Smooth muscle cell (in vitro differentiated cells): ENCODE data around the gene TTC22. TPM values are rescaled to one million over a fixed set of nuclear protein-coding genes. Genes with fewer than 3 reads are reported as not detected.

Experiments
- DNase-seq: peaks from one replicate; lab custom pipeline; 2025; ENCODE audit not compliant: unreplicated experiment; lab: John Stamatoyannopoulos, UW
- H2AFZ ChIP-seq: fragments of 200-600 bp; sonication (generic); 2 replicates; pipeline ENCODE4 v1.6.0; 2016; ENCODE audit warnings: antibody characterized with exemption, low read depth, mild to moderate bottlenecking
- H3F3A ChIP-seq: fragments of 200-600 bp; sonication (generic); 2 replicates; pipeline ENCODE4 v1.6.0; 2017; ENCODE audit warnings: antibody characterized with exemption, low read depth
- H3K27ac ChIP-seq: fragments of 200-600 bp; sonication (generic); 2 replicates; pipeline ENCODE4 v1.5.1; 2016; ENCODE audit warnings: low read depth, mild to moderate bottlenecking
- H3K27me3 ChIP-seq: fragments of 200-600 bp; sonication (generic); 2 replicates; pipeline ENCODE4 v1.6.1; 2016; ENCODE audit warnings: low read depth, mild to moderate bottlenecking
- H3K36me3 ChIP-seq: fragments of 200-600 bp; sonication (generic); 2 replicates; pipeline ENCODE4 v1.5.1; 2016; ENCODE audit warnings: low read depth
- H3K4me1 ChIP-seq: fragments of 200-600 bp; sonication (generic); 2 replicates; pipeline ENCODE4 v1.5.1; 2016; ENCODE audit warnings: low read depth
- H3K4me2 ChIP-seq: fragments of 200-600 bp; sonication (generic); 2 replicates; pipeline ENCODE4 v1.6.0; 2016; ENCODE audit warnings: mild to moderate bottlenecking
- H3K4me3 ChIP-seq: fragments of 200-600 bp; sonication (generic); 2 replicates; pipeline ENCODE4 v1.5.1; 2016; ENCODE audit warnings: mild to moderate bottlenecking
- H3K79me2 ChIP-seq: fragments of 200-600 bp; sonication (generic); 2 replicates; pipeline ENCODE4 v1.6.0; 2016; ENCODE audit warnings: low read depth, mild to moderate bottlenecking
- H3K9ac ChIP-seq: fragments of 200-600 bp; sonication (generic); 2 replicates; pipeline ENCODE4 v1.6.0; 2016; ENCODE audit warnings: low read depth
- H3K9me3 ChIP-seq: fragments of 200-600 bp; sonication (generic); replicated peaks from 2 replicates; pipeline ENCODE4 v1.5.1; 2016; ENCODE audit warnings: low read depth
- H4K20me1 ChIP-seq: fragments of 200-600 bp; sonication (generic); 2 replicates; pipeline ENCODE4 v1.6.0; 2016; ENCODE audit warnings: low read depth
- CTCF ChIP-seq: fragments of 200-600 bp; sonication (generic); IDR thresholded peaks from 2 replicates; pipeline ENCODE4 v1.5.1; 2017; ENCODE audit warnings: borderline replicate concordance, mild to moderate bottlenecking, antibody characterized with exemption; ENCODE audit not compliant: insufficient read depth, poor library complexity, severe bottlenecking
- WGBS: methylation state at CpG from one replicate; pipeline ENCODE4 v1.1.7; 2016; ENCODE audit warnings: low lambda C conversion rate; 5-methylcytosine and 5-hydroxymethylcytosine counted together
- polyA plus RNA-seq: library from polyadenylated mRNA; unstranded; fragments of >200 nt; fragmentation: Nextera tagmentation; extraction: Ambion mirVana; gene quantifications from 2 replicates; pipeline ENCODE4 v1.2.1, GENCODE V29; 2016
- total RNA-seq: library from RNA; depleted of rRNA; stranded (reverse); fragments of >200 nt; gene quantifications from 2 replicates; pipeline ENCODE4 v1.2.3, GENCODE V29; 2014

TTC22 gene
- total and polyA plus RNA-seq, 2 experiments from 2014 or later = 0.50 to 1.3 TPM

DNA sequence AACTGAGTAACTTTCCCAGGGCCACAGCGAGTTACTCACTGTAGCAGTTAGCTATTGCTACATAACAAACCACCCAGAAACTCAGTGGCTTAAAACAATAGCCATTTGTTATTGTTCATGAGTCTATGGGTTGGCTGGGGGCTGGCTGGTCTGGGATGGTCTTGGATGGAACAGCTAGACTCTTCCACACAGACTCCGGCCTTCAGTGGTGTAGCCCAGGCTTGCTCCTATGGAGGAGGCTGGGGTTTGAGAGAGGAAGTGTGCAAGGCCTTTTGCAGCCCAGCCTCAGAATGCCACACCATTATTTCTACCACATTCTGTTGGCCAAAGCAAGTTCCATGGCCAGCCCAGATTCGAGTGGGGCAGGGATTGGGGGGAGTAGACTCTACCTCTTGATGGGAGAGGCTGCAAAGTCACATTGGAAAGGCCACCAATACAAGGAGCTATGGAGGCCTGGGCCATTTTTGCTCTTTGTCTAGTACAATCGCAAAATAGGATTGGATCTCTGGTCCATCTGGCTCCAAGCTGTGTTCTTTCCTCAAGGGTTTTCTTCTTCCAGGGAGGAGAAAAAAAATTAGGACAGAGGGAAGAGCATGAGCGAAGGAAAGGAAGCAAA lies 37.5 kb upstream of the TTC22 start:
- H2AFZ ChIP-seq = no peak overlapping the region
- TF ChIP-seq CTCF = no peak
- peaks cover 4% of the 10 kb centered on the region for H3K27me3 ChIP-seq
- H3K4me3 ChIP-seq = no peak overlapping the region
- H4K20me1 ChIP-seq = no peaks in the 10 kb centered on the region
- 91% methylated on average over 5 of the region's 5 CpGs for WGBS
- no peak for DNase-seq
- no peaks in the 10 kb centered on the region for H3K79me2 ChIP-seq
- no peaks in the 10 kb centered on the region for H3K9me3 ChIP-seq
- H3K36me3 ChIP-seq = no peaks in the 10 kb centered on the region
- no peak overlapping the region for H3K4me2 ChIP-seq
- H3F3A ChIP-seq = no peaks in the 10 kb centered on the region
- no peaks in the 10 kb centered on the region for H3K4me1 ChIP-seq
- no peak overlapping the region for H3K27ac ChIP-seq
- H3K9ac ChIP-seq = no peak overlapping the region

- Histone ChIP-seq H2AFZ (no peak overlapping the region), H3K4me3 (no peak overlapping the region), H3K79me2 (no peaks in the 10 kb centered on the region), H3K36me3 (no peaks in the 10 kb centered on the region), H3K27ac (no peak overlapping the region), H3K9ac (no peak overlapping the region), H3K4me2 (no peak overlapping the region), H3F3A (no peaks in the 10 kb centered on the region), H4K20me1 (no peaks in the 10 kb centered on the region), H3K4me1 (no peaks in the 10 kb centered on the region), H3K9me3 (no peaks in the 10 kb centered on the region), H3K27me3 (peaks cover 4% of the 10 kb centered on the region)
- WGBS = 88% methylated on average over 6 of the region's 6 CpGs
- TF ChIP-seq CTCF = no peak
- DNase-seq = no peak
Observed at GRCh38 chr1:54837002-54837853, 36.1 kb upstream of the TTC22 start.

- no peak overlapping the region for H3K9ac ChIP-seq
- no peaks in the 10 kb centered on the region for H4K20me1 ChIP-seq
- no peak overlapping the region for H3K27ac ChIP-seq
- H3F3A ChIP-seq = no peaks in the 10 kb centered on the region
- peaks cover 4% of the 10 kb centered on the region for H3K27me3 ChIP-seq
- no peak for DNase-seq
- no peak overlapping the region for H3K4me2 ChIP-seq
- H2AFZ ChIP-seq = no peak overlapping the region
- WGBS = 88% methylated on average over 8 of the region's 8 CpGs
- no peak for TF ChIP-seq CTCF
- H3K4me1 ChIP-seq = no peaks in the 10 kb centered on the region
- no peaks in the 10 kb centered on the region for H3K79me2 ChIP-seq
- no peaks in the 10 kb centered on the region for H3K36me3 ChIP-seq
- H3K9me3 ChIP-seq = peaks cover 3% of the 10 kb centered on the region
- H3K4me3 ChIP-seq = no peak overlapping the region
Observed at GRCh38 chr1:54836594-54836993, 35.5 kb upstream of the TTC22 start.
